Activated gamma-delta T cell (primary cell): ENCODE results near the gene MED20.
A peak's percentile ranks its signal among the peaks of the same experiment; 100 is the strongest.

ENCODE experiments used
- DNase-seq: peaks from one replicate; lab custom pipeline; 2025; lab: John Stamatoyannopoulos, UW

The MED20 gene

GRCh38 chr6:41914343-41914742, 6.6 kb downstream of the MED20 start:
- DNase-seq = no peak

- no peak for DNase-seq
Measured at GRCh38 chr6:41909727-41910126, 11.2 kb downstream of the MED20 start.

GRCh38 chr6:41901882-41902519, 18.9 kb downstream of the MED20 start:
- DNase-seq = no peak

- no peak for DNase-seq
Measured at GRCh38 chr6:41900861-41901260, 20.1 kb downstream of the MED20 start.

DNA sequence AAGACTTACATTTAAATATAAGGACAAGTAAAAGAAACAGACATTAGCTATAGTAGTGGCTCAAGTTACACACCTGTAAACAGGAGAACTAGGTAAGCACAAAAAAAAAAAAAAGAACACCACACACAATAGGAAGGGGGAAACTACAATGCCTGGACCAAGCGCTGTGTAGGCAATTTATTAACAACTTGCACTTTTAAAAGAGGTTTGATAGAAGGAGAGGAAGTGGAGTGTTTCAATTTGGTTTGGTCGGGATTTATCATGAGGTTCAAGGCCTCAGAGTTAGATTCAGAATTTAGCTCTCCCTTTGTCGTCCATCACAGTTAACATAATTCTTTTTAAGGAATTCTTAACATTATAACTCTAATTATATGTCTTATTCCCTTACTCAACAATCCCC, 24.7 kb downstream of the MED20 start:
- DNase-seq = no peak

DNA sequence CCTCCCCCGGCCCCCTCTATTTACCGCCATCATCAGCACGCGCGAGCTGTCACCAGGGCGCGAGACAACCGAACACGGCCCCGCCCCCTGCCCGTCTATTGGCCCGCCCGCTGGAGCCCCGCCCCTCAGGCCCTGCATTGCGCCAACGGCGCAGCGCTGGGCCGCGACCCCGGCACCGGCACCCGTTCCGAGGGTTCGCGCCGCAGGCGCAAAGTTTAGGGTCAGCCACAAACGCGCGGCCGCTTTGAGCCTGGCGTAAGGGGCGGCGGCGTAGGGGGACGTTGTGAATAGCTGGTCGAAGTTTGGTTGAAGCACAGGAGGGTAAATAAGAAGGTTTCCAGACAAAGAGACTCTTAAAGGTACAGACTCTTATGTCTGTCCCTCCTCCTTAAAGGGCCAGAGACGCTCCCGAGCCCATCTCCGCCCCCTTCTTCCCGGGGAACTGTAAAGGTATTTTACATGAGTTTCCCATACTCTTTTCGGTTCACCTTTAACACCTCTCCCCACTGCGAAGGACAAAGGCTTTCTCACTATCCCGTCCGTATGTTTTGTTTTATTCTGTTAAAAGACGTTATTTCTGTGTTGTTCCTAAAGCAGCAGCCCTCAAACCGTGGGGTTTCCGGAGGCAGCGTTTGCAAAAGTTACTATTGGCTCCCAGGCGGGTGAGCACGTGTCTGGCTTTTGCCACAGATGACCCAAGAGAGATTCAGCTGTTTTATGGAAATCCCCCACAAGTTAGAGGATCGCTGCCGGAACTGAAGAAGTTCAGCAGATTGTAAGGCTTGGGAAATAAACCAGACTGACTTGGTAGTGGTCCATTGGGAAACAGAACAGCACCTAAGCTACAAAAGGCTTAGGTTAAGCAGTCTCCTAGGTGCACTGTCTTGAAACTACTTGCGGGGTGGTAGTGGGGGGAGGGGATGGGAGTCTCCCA, 25.4 kb downstream of the MED20 start, which contains the start of gene USP49:
Gene USP49 (minus strand): TSS at position 76 of the 934 bp plus-strand sequence. CDS start 88,392 bp downstream, outside the sequence.
- peak; percentile 88 for DNase-seq

DNA sequence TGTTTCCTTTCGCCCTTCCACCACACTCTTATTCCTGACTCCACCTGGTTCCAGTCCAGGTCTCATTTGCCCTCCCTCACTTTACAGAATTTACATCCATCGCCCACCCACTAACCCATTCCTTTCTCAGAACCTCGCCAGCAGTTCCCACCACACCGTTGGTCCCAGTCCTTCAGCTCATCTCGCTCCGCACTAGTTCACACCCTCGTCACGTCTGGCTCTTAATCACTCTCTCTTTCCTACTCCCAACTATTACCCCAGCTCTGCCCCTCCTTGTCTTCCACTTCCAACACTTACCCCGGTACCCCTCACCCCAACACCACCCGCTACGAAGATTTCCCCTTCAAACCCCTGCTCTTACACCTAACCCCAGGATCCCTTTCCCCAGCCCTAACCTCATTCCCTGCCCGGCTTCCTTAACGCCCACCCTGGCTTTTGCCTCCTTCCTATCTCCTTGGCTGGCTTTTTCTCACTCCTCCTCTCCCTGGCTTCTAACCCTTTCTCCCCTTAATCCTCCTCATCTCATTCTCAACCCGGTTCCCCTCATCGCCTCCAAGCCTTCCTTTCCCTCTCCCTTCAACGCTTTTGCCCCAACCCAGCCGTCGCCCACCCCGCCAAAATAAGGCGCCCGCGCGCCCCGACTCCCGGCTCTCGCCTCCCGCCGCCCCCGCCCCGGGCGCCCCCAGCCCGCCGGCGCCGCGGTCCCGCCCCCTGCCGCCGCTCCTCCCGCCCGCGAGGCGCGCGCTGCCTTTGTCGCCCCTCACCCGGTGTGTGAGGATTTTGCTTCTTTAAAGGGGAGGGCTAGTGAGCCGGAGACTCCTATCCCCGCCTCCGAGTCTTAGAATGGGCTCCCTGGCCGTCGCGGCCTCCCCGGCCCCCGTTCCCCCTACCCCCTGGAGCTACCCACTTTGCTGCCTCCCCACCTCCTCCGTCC, 26.3 kb downstream of the MED20 start:
- DNase-seq = no peak

DNA sequence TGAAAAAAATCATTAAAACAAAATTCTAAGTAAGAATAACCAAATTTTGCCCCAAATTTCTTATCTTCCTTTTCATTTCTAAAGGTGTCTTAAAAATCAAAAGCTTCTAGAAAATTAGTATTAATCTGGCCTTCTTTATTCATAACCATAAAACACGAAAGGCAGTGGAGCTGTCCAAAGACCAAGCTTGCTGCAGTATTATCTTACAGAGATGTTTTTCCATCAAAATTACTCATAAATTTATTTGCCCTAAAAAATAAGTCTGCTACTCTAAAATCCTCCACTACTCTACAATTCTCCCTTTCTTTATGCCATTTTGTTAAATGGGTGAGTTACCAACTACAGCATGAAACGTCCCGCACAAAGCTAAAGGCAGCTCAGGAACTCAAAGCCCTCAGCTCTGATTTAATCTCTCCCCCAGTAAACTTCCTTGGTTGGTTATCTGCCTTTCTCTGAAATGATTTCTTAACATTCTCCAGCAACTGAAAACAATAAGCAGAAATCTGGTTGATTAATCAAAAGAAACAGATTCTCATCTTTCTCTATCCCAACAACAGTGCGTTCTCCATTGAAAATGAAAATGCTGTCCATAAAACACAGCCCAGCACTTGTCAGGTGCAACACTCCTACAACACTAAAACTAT, 27.9 kb downstream of the MED20 start:
- DNase-seq = no peak

DNA sequence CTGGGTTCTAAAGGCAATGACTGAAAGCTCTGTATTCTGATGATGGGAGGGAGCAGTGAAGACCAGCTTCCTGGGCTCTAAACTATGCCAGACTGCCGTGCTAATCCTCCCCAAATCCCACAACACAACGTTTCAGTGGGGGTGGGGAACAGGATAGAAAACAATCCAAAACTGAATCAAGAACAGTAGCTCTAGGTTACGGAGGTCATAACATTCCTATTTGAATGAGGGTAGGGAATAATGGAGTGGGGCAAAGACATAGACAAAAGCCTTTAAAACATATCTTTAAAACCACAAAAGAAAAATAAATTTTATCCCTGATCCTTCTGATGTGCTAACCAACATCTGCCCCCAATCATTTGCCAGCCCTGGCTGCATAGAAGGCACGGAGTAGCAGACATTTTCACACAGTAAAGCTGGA, 33.6 kb downstream of the MED20 start:
- DNase-seq = no peak

GRCh38 chr6:41885930-41886329, 35.0 kb downstream of the MED20 start:
- no peak for DNase-seq

DNA sequence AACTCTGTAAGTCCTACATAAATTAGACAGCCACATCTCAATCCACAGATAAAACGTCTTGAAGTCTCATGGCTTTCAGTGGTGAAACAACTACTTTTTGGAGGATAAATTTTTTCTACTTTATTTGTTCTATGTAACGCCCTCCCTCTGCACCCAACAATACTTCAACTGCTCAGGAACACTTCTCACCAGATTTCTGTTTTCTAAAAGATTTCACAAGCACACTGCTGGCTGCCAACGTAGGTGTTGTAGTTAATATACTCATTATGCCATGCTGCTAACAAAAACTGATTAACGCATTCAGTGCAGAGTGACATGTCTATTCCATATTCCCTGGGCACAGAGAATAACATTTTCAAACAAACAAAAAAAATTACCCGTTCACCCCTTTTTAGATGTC, 36.0 kb downstream of the MED20 start:
- no peak for DNase-seq

- no peak for DNase-seq
Measured at GRCh38 chr6:41881506-41881905, 39.4 kb downstream of the MED20 start.

DNA sequence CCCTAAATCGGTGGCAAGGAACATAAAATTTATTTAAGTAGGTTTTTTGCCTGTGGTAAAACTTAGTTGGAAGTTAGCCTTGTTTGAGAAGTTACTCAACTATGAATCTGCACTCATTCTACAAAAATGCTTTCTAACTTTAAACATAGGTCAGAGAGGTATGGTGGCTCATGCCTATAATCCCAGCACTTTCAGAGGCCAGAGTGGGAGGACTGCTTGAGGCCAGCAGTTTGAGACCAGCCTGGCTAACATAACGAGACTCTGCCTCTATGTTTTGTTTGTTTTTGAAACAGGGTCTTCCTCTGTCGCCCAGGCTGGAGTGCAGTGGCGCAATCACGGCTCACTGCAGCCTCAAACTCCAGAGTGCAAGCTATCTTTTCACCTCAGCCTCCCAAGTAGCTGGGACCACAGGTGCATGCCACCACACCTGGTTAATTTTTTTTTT, 42.0 kb downstream of the MED20 start:
- no peak for DNase-seq

- no peak for DNase-seq
Measured at GRCh38 chr6:41878246-41878645, 42.7 kb downstream of the MED20 start.

GRCh38 chr6:41877051-41877680, 43.8 kb downstream of the MED20 start:
- no peak for DNase-seq

GRCh38 chr6:41874741-41875140, 46.2 kb downstream of the MED20 start:
- DNase-seq = no peak

DNA sequence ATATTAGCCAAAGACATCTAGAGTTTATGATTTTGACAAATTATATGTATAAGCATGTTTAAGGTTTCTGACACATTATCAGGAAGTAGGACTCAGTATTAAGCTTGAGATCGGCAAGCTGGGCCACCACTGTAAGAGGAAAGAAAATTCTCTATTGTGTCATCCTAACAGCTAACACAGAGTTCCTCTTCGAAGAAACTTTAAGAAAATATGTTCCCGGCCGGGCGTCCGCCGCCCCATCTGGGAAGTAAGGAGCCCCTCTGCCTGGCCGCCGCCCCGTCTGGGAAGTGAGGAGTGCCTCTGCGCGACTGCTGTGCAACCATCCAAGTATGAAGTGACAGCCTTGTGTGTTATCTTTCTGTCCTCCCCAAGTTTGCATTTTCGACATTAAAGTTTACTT, 48.8 kb downstream of the MED20 start:
- DNase-seq = no peak

- no peak for DNase-seq
Measured at GRCh38 chr6:41871691-41872090, 49.2 kb downstream of the MED20 start.

GRCh38 chr6:41859356-41859755, 61.6 kb downstream of the MED20 start:
- no peak for DNase-seq

DNA sequence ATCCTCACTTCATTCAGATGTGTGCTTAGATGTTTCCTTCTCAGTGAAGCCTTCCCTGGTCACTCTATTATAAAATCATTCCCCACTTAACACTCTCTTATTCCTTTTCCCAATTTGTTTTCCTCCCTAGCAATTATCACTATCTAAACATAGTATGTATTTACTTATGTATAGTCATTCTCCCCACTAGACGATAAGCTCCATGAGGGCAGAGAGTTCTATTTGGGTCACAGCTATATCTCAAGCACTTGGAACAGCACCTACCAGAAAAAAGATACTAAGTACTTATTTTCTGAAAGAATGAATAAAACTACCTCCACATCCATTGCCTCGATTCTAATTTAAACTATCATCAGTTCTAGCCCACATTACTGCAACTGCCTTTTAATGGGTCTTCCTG, 62.2 kb downstream of the MED20 start:
- DNase-seq = no peak
